K562 (cell line): Measurements from ENCODE around the gene SHISAL2A.

Experiments used
- EP300 ChIP-seq: IDR thresholded peaks from 2 replicates; pipeline ENCODE4 v1.6.1; 2012; ENCODE audit warnings: low read length, improper control_type of control experiment
- MAZ ChIP-seq, 2 experiments: fragments of 450-650 bp in 1 of 2; sonication (generic) in 1 of 2; formaldehyde crosslinking; IDR thresholded peaks in 1 of 2; conservative IDR thresholded peaks in 1 of 2; 2 replicates each; pipeline versions ENCODE4 v1.4.0 to v1.5.0; 2020; ENCODE audit warnings: mild to moderate bottlenecking in 1 of 2, missing genetic modification reagents in 1 of 2
- NFXL1 ChIP-seq: fragments of 450-650 bp; formaldehyde crosslinking; IDR thresholded peaks from 2 replicates; pipeline ENCODE4 v1.4.0; 2021; ENCODE audit warnings: mild to moderate bottlenecking
- NR3C1 ChIP-seq: sonication (generic); formaldehyde crosslinking; IDR thresholded peaks from 2 replicates; pipeline ENCODE4 v1.8.1; 2022; ENCODE audit warnings: missing genetic modification reagents
- RCOR1 ChIP-seq, 2 experiments: IDR thresholded peaks; 2 replicates each; pipeline ENCODE4 v1.6.1; 2012; ENCODE audit warnings: low read depth in 2 of 2, low read length in 2 of 2, borderline replicate concordance in 1 of 2, improper control_type of control experiment in 1 of 2
- SMARCA5 ChIP-seq: fragments of 450-650 bp; IDR thresholded peaks from 2 replicates; pipeline ENCODE4 v1.6.1; 2016
- THRAP3 ChIP-seq: fragments of 450-650 bp; IDR thresholded peaks from 2 replicates; pipeline ENCODE4 v1.6.1; 2016; ENCODE audit warnings: mild to moderate bottlenecking, inconsistent platforms, borderline replicate concordance
- ZZZ3 ChIP-seq: fragments of 450-650 bp; IDR thresholded peaks from 2 replicates; pipeline ENCODE4 v1.6.1; 2016; ENCODE audit warnings: antibody characterized with exemption, mild to moderate bottlenecking, moderate library complexity
- TF ChIP-seq, protein P1 (sequence below), 3 experiments: IDR thresholded peaks in 2 of 3; conservative IDR thresholded peaks in 1 of 3; 2 replicates each; pipeline ENCODE4 v1.5.1; 2011 to 2012; ENCODE audit warnings: low read length in 3 of 3, mild to moderate bottlenecking in 3 of 3, control low read depth in 2 of 3, improper control_type of control experiment in 1 of 3, inconsistent platforms in 1 of 3, low read depth in 1 of 3, mixed read lengths in 1 of 3, moderate library complexity in 1 of 3; ENCODE audit not compliant: insufficient read depth in 2 of 3

DNA sequence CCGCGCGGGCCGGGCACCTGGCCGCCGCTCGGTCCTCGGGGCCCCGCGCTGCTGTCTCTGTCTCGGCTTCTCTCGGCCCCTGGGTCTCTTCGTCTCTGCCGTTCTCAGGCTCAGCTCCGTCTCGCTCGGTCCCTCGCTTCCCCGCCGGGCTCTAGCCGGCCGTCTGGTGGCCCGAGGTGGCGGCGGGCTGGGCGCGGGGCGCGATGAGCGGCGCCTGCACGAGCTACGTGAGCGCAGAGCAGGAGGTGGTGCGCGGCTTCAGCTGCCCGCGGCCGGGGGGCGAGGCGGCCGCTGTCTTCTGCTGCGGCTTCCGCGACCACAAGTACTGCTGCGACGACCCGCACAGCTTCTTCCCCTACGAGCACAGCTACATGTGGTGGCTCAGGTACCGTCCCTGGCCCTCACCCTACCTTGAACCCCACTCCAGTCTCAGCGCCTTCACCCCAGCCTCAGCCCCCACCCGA, 355 bp downstream of the SHISAL2A start:
- TF ChIP-seq THRAP3, result no peak
- TF ChIP-seq MAZ (CRISPR knock-in tag; conservative IDR thresholded peaks at IDR 0.05 in 1 of 2, IDR thresholded peaks at IDR 0.05 in 1 of 2), result no peak
- TF ChIP-seq ZZZ3, result no peak
- no peak for TF ChIP-seq RCOR1 (IDR thresholded peaks at IDR 0.05; ENCODE audit: borderline replicate concordance in 1 of 2, low read depth in 2 of 2, low read length in 2 of 2)
- TF ChIP-seq NFXL1 (CRISPR knock-in tag), result no peak
- no peak for TF ChIP-seq SMARCA5
- TF ChIP-seq EP300, result no peak
- no peak for TF ChIP-seq NR3C1 (CRISPR knock-in tag)
- TF ChIP-seq, protein P1, sequence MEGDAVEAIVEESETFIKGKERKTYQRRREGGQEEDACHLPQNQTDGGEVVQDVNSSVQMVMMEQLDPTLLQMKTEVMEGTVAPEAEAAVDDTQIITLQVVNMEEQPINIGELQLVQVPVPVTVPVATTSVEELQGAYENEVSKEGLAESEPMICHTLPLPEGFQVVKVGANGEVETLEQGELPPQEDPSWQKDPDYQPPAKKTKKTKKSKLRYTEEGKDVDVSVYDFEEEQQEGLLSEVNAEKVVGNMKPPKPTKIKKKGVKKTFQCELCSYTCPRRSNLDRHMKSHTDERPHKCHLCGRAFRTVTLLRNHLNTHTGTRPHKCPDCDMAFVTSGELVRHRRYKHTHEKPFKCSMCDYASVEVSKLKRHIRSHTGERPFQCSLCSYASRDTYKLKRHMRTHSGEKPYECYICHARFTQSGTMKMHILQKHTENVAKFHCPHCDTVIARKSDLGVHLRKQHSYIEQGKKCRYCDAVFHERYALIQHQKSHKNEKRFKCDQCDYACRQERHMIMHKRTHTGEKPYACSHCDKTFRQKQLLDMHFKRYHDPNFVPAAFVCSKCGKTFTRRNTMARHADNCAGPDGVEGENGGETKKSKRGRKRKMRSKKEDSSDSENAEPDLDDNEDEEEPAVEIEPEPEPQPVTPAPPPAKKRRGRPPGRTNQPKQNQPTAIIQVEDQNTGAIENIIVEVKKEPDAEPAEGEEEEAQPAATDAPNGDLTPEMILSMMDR (IDR thresholded peaks at IDR 0.05 in 2 of 3, conservative IDR thresholded peaks at IDR 0.05 in 1 of 3; ENCODE audit: insufficient read depth in 2 of 3, low read depth in 1 of 3, low read length in 3 of 3), result no peak
